Bone marrow (tissue), 2 donors: ENCODE measurements around the gene SFT2D1.
"Not testable (repeated sequence)": the region's sequence is repeated elsewhere in the genome, so short reads cannot be mapped to it uniquely, and the experiment has no call there.

Source experiments
- DNase-seq, 2 donors: peaks; one replicate each; lab custom pipeline; 2025; lab: John Stamatoyannopoulos, UW

The SFT2D1 gene

GRCh38 chr6:166342349-166343149 is at the start of gene SFT2D1:
SFT2D1 (minus strand) TSS chr6:166342545; CDS start chr6:166342481, 64 bp downstream.
- peak; percentile 58 to 83 for DNase-seq

GRCh38 chr6:166389119-166389518 is 46.8 kb upstream of the SFT2D1 start:
- no peak for DNase-seq

GRCh38 chr6:166388290-166389004 is 46.1 kb upstream of the SFT2D1 start:
- DNase-seq, result no peak

GRCh38 chr6:166387642-166388289 is 45.4 kb upstream of the SFT2D1 start:
- DNase-seq, result no peak

- not testable (repeated sequence) for DNase-seq
These were observed 44.8 kb upstream of the SFT2D1 start for GRCh38 chr6:166387098-166387497.

- no peak for DNase-seq
These were observed 43.8 kb upstream of the SFT2D1 start for GRCh38 chr6:166386111-166386510.

GRCh38 chr6:166383802-166384363 is 41.5 kb upstream of the SFT2D1 start:
- not testable (repeated sequence) for DNase-seq

- peak; percentile 74 to 76 for DNase-seq
These were observed 40.8 kb upstream of the SFT2D1 start, which contains the start of gene MPC1 for GRCh38 chr6:166382933-166383801. MPC1 (minus strand) TSS chr6:166382940; CDS start chr6:166382876, 64 bp downstream.

- no peak for DNase-seq
These were observed 40.2 kb upstream of the SFT2D1 start for GRCh38 chr6:166382500-166382932.

- DNase-seq, result peak; percentile 32 to 50
These were observed 39.6 kb upstream of the SFT2D1 start for GRCh38 chr6:166381733-166382499.

- DNase-seq, result no peak
These were observed 39.0 kb upstream of the SFT2D1 start for GRCh38 chr6:166381381-166381732.

- DNase-seq, result no peak
These were observed 37.5 kb upstream of the SFT2D1 start for GRCh38 chr6:166379800-166380199.

GRCh38 chr6:166379103-166379586 is 36.8 kb upstream of the SFT2D1 start:
- DNase-seq, result no peak

GRCh38 chr6:166377721-166378120 is 35.4 kb upstream of the SFT2D1 start:
- no peak for DNase-seq

- no peak for DNase-seq
These were observed 32.7 kb upstream of the SFT2D1 start for GRCh38 chr6:166375013-166375412.

GRCh38 chr6:166370489-166370888 is 28.1 kb upstream of the SFT2D1 start:
- DNase-seq, result no peak

GRCh38 chr6:166369782-166370181 is 27.4 kb upstream of the SFT2D1 start:
- no peak for DNase-seq

- no peak for DNase-seq
These were observed 24.6 kb upstream of the SFT2D1 start for GRCh38 chr6:166366921-166367320.

GRCh38 chr6:166365806-166366205 is 23.5 kb upstream of the SFT2D1 start:
- no peak for DNase-seq

- DNase-seq, result peak in 1 of 2 donors; percentile 11
These were observed 22.9 kb upstream of the SFT2D1 start for GRCh38 chr6:166365221-166365620.
